GM21786 (cell line): ENCODE data around the gene UFC1.
A peak's percentile ranks its signal among the peaks of the same experiment; 100 is the strongest.

ENCODE experiments used
- ATAC-seq: cut with Tn5 transposase; IDR thresholded peaks from one replicate; pipeline ENCODE4 v1.9.1; 2021; ENCODE audit not compliant: unreplicated experiment

Gene UFC1

DNA sequence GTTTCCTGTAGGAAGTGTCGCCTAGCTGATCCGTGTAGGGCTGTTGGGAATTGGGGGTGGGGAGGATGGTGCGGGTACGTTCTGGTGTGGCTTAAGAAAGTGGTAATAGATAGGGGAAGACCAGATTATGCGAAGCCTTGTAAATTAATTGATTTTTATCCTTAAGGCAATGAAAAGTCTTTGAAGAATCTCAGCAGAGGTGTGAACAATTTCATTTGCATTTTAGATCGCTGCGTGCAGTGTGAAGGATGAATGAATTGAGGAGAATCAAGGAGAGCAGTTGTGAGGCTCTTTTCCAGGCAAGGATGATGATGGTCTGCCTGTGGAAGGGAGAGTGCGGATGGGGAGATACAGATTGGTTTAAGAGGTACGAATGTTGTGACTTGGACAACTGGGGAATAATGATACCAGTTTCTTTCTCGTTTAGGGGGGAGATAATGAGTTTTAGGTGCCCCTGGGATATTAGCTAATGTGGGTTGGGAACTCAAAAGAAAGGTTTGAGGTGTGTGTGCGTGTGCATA, 20.5 kb upstream of the UFC1 start:
- ATAC-seq: no peak

DNA sequence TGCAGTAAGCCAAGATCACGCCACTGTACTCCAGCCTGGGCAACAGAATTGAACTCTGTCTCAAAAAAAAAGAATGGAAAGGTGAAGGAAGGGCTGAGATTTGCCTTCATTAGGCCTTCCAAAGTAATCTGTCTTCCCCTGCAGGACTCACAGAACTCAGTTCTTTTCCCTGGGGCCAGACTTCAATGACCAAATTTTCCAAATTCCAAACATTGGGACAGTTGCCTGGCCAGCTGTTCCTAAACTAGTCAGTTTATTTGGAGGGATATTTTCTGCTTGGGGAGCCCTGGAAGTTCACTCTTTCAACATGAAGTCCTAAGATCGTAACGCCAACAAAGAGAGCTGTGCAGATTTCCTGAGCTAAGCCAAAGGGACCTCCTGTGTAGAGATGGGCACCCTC, 15.9 kb upstream of the UFC1 start:
- no peak for ATAC-seq

DNA sequence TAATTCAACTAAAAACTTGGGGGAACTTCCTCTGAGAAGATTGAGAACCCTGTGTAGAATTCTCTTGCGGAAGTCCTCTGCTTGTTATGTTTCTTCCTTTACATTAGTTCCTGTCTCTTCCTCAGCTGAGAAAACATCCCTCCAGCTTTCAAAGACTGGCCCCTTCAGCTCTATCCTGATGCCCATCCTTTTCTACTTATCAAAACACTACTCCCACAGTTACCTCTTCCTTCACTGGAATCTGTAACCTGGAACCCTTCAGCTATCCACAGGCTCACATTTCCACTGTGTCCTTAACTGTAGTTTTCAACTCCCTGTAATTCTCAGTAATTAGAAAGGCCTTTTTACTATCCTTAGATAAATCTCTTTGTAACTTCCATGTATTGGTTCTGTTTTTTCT, 15.3 kb upstream of the UFC1 start:
- no peak for ATAC-seq

DNA sequence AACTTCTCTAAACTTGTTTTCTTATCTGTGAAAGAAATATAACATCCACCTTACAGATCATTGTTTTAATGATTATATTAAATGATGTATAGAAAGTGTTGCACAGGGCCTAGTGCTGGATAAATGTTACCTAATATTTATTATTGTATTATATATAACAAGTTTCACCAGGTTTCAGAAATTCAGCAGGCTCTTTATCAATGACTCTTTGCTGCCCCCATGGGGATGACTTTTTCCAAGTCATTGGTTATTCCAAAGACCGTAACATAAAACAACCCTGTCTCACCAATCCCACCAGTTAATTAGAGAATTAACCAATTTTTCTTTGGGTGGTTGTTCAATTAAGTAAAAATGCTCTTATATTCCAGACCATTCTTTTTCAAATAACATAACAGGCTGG, 14.0 kb upstream of the UFC1 start:
- no peak for ATAC-seq

DNA sequence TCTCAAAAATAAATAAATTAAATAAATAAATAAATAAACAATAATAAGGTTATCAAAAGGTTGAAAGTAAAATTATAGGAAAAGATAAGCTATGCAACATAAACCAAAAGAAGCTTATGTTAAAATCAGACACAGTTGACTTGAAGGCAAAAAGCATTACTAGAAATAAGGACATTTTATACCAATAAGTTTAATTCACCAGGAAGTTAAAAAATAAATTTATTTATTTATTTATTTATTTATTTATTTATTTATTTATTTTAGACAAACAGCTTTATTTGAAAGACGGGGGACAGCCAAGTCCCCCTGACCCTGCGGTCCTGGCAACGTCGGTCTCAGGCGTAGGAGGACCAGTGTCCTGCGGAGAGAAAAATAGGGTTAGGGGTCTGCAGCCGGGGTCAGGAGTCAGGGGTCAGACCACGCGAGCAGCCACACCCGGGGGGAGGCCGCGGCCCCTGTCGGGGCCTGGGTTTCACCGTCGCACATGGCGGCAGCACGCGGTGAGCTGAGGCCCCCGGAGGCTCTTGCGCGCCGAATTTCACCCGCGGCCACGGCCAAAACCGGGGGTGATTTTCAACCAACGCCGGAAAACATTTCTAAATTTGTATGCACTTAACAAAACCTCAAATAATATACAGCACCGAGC, 12.9 kb upstream of the UFC1 start:
- ATAC-seq: no peak

DNA sequence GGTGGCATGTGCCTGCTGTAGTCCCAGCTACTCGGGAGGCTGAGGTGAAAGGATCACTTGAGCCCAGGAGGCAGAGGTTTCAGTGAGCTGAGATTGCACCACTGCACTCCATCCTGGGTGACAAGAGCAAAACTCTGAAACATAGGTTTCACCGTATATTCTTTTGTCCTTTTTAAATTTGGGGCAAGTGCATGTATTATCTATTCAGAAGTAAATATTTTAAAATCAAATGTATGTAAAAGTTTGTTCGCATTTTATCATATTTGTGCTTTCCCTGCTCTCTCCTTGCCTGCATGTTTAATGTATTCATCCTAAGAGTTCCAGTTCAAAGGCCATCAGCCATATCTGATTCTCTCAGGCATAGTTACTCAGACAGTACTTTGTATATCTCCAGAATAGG, 7.9 kb upstream of the UFC1 start:
- no peak for ATAC-seq

DNA sequence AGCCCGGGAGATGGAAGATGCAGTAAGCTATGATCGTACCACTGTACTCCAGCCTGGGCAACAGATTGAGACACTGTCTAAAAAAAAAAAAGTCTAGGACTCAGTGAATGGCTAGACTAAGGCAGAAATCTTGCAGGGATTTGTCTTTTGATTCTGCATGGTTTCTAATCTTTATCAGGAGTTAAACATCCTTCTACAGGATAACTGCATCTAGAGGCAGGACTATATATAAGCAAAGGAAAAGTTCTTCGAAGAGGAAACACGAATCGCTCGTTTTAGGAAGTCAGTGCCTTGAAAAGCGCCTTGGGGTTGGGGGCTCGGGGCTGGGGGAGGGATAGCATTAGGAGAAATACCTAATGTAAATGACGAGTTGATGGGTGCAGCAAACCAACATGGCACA, 602 bp upstream of the UFC1 start:
- ATAC-seq: no peak

DNA sequence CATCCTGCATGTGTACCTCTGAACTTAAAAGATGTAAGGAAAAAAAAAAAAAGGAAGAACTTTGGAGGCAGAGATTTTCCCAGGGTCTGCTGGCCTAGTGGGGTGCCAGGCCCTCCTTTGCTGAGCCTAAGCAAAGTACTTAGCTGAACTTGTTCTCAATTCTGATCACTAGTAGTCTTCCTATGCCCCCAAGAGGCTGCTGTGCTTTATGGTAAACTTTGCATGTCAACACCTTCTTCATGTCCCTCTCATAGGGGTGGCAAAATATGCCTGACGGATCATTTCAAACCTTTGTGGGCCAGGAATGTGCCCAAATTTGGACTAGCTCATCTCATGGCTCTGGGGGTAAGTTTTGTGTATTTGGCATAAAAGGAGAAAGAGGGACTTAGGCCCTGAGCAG, 4.1 kb downstream of the UFC1 start:
- no peak for ATAC-seq

DNA sequence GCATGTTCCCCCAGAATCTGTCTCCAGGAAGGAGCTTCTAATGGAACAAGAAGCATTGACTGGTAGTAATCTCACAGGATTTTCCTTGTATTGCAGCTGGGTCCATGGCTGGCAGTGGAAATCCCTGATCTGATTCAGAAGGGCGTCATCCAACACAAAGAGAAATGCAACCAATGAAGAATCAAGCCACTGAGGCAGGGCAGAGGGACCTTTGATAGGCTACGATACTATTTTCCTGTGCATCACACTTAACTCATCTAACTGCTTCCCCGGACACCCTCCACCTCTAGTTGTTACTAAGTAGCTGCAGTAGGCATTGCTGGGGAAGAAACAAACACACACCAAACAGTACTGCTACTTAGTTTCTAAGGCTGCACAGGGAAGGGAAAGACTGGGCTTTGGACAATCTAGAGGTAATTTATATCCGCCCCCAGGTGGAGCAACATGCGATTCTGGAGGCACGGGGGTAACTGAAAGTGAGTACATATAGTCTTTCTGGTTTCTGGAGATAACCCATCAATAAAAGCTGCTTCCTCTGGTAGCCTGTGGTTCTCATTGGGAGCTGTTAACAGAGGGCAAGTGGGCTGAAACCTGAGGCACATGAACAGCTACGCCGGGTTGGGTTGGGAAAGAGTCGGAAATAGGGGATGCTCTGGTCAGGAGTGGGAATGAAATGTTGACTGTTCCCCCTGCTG, 4.7 kb downstream of the UFC1 start:
- no peak for ATAC-seq

DNA sequence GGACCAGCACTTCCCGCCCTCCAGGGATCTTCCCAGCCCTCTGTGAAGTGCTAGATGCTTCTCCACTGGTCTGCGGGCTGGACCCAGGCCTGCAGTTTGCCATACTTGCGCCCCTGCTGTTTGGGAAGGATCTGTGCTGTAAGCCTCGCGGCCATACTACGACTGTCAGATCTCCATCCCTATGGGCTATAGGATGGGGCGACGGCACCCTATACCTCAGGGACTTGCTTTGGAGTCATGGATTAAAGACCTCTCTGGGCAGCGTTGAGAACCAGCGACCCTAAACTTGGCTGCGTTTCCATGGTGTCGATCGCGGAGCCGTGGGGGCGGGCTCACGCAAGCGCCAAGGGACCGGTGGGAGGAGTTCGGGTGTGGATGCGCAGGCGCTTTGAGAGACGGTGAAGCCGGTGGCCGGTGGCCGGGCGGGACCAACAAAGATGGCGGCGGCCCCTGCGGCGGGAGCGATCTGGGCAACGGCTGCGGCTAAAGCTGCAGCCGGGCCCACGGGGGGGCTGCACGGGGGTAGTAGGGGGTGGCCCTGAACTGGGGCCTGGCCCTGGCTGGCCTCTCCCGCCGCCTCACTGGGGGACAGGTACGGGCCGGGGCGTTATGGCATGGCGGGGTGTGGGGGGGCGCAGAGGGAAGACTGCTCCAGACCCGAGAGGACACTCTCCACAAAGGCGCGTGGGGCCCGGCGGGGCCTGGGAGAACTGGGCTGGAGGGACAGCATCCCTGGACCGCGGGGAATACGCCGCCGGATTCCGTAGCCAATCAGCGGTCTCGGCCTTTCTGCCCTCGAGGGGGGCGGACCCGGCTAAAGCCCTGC, 5.5 kb downstream of the UFC1 start, which contains the start of gene USP21:
TSS of gene USP21 (plus strand) at position 414 of the 826 bp plus-strand sequence. CDS start 1,141 bp downstream, outside the sequence.
- peak; percentile 87 for ATAC-seq

DNA sequence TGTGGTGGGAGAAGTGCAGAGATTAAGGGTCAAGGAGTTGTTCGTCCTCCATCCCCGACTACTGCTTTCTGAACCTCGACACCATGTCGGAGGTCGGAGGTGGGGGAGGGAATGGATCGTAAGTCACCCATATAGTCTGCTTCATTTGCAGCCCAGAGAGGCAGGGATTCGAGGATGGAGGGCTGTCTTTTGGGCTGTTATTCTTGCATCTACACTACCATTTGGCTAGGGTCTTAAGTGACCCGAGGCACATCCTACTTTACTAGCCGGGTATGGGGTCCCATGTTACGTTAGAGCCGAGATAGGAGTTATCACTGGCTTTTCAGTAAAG, 6.1 kb downstream of the UFC1 start:
- ATAC-seq: no peak

DNA sequence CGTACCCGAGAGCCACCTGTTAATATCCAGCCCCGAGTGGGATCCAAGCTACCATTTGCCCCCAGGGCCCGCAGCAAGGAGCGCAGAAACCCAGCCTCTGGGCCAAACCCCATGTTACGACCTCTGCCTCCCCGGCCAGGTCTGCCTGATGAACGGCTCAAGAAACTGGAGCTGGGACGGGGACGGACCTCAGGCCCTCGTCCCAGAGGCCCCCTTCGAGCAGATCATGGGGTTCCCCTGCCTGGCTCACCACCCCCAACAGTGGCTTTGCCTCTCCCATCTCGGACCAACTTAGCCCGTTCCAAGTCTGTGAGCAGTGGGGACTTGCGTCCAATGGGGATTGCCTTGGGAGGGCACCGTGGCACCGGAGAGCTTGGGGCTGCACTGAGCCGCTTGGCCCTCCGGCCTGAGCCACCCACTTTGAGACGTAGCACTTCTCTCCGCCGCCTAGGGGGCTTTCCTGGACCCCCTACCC, 6.9 kb downstream of the UFC1 start:
- no peak for ATAC-seq

DNA sequence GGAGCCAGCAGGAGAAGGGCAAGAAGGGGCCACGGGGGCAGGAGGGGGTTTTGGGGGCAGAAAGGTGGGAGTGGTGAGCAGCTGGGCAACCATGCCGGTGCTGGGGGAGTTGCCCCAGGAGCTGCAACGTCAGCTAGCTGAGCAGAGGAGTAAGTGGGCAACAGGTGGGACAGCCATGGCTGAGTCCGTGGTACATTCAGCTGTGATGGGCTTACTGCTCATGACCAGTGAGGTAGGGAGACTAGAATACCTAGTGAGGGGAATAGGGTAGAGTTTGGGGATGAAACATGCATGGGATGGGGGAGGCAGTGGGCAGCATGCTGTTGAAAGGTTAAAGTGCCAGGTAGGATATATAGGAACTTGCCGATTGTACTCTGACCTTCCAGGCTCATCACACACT, 7.9 kb downstream of the UFC1 start:
- no peak for ATAC-seq

DNA sequence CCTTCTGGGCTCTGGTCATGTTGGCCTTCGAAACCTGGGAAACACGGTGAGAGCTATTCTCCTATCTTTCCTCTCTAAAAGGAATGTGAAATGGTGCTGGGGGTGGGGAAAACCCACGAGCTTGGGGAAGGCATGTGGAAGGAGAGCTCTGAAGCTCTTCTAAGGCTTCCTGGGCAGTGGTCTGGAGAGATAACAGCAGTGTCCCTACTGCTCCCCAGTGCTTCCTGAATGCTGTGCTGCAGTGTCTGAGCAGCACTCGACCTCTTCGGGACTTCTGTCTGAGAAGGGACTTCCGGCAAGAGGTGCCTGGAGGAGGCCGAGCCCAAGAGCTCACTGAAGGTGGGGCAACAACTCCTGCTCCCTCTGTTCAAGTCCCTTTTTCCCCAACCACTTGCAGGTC, 8.3 kb downstream of the UFC1 start:
- ATAC-seq: no peak

DNA sequence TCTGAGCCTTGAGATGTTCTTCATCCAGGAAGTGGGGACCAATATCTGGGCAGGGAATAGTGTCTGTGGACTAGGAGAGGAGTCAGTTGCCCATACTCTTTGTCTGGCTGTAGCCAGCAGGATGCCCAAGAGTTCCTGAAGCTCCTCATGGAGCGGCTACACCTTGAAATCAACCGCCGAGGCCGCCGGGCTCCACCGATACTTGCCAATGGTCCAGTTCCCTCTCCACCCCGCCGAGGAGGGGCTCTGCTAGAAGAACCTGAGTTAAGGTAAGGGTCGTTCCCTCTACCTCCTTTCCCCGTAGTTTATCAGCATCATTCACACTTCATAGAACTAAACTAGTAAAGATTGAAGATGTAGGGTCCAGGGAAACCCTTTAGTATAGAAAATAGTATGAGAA, 9.0 kb downstream of the UFC1 start:
- ATAC-seq: no peak

DNA sequence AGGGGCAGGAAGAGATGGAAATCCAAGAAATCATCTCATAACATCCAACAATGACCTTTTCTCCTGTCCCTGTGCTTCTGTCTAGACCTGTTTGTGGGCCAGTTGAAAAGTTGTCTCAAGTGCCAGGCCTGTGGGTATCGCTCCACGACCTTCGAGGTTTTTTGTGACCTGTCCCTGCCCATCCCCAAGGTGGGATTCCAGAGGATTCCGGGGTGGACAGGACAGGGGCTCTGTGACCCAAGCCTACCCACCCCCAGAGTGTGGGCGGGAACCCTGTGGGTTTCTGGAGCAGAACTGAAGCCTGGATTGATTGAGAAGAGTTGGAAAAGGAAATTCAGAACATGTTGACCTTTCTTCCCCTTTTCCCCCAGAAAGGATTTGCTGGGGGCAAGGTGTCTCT, 10.0 kb downstream of the UFC1 start:
- ATAC-seq: no peak

DNA sequence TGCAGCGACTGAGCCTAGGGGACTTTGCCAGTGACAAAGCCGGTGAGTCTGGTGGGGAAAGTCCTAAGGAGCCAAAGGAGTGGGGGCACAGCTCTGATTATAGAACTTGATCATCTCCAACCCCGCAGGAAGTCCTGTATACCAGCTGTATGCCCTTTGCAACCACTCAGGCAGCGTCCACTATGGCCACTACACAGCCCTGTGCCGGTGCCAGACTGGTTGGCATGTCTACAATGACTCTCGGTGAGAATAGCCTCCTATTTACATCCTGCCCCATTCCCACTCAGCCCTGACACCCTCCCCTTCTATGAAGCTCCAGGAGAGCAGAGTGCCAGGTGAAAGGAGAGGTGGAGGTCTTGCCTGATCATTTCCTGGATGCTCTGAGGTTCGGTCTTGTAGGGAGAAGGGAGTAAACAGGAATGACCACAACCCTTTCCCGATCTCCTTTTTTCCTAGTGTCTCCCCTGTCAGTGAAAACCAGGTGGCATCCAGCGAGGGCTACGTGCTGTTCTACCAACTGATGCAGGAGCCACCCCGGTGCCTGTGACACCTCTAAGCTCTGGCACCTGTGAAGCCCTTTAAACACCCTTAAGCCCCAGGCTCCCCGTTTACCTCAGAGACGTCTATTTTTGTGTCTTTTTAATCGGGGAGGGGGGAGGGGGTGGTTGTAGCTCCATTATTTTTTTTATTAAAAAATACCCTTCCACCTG, 11.3 kb downstream of the UFC1 start:
- no peak for ATAC-seq

DNA sequence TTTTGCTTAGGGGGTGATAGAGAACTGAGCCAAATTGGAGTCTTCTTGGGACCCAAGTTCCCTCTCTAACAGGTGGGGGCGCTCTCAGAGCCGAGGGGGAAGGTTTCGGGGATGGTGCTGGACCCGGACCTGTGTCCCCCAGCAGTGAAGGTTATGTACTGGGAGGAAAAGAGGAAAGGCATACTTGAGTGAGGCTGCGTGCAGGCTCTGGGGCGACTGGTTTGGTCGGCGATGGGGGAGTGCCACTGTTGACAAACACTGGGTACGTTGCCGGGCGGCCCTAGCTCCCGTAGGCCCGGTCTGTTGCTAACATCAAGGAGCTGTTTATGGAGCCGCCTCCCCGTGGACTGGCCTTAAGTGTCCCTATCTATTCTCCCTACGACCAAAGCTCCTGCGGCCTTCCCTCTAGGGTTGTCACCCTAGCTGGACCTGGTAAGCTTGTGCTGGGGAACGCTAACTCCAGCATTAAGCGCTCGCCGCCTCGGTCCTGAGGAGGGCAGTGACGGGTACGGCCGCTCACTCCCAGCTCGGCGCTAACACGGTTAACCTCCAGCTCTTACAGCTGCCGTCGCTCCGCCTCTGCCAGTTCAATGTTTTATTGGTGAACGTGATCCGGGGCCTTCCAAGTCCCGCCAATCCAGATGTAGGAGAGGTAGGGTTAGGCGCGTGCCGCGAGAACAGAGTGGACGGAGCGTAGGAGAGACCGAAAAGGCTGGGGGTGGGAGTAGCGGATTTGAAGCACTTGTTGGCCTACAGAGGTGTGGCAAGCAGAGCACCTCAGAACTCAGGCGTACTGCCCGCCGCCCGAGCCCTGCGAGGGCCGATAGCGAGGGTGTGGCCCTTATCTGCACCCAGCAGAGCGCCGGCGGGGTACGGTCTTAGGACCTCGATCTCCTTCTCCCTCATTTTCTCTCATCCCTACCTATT, 12.2 kb downstream of the UFC1 start, which contains the start of gene PPOX:
TSS of gene PPOX (plus strand) at position 685 of the 927 bp plus-strand sequence. CDS start 422 bp downstream, outside the sequence.
- ATAC-seq: peak; percentile 96

DNA sequence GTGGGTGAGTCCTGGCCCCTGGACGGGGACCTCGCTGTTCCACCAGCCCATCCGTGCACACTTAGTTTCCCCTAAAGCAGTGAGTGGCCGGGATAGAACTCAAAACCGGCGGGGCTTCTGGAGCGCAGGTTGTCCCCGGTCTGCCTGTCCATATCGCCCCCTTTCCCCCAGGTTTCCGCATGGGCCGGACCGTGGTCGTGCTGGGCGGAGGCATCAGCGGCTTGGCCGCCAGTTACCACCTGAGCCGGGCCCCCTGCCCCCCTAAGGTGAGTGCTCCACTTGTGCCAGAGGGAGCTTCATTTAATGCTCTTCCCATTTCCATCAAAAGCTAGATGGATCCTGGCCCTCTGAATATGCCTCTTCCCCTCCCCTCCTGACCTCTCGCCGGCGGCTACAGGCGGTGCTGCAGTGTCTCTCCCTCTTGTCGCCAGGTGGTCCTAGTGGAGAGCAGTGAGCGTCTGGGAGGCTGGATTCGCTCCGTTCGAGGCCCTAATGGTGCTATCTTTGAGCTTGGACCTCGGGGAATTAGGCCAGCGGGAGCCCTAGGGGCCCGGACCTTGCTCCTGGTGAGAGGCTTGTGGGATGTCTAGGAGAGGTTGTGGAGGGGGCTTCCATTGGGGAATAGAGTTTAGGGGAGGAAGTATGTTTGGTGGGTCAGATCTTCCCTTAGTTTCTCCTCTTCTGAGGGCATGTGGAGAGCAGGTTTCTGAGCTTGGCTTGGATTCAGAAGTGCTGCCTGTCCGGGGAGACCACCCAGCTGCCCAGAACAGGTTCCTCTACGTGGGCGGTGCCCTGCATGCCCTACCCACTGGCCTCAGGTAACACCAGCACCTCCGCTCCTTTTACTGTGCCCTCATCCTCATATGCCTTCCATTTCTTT, 13.1 kb downstream of the UFC1 start:
- ATAC-seq: no peak
